Tracheal epithelial cell (primary cell): ENCODE data around the gene EFNA3. TPM values are rescaled to one million over a fixed set of nuclear protein-coding genes. Genes with fewer than 3 reads are reported as not detected.

ENCODE experiments used
- total RNA-seq: library from RNA; depleted of rRNA; stranded (reverse); fragments of >200 nt; gene quantifications from 2 replicates; pipeline ENCODE4 v1.2.1, GENCODE V29; 2014

The EFNA3 gene
- total RNA-seq = 9.9 and 12.6 TPM in 2 replicates

GRCh38 chr1:155078469-155079209 lies at the start of gene EFNA3:
Gene EFNA3 (plus strand): TSS chr1:155078837. CDS start chr1:155078942, 105 bp downstream.

GRCh38 chr1:155033524-155033923 lies 45.1 kb upstream of the EFNA3 start, which contains the start of the genes DCST1 and DCST2:
Gene DCST1 (plus strand): TSS chr1:155033824. CDS start chr1:155034037, 213 bp downstream.
Gene DCST2 (minus strand): TSS chr1:155033781. CDS start chr1:155033701, 80 bp downstream.

GRCh38 chr1:155050560-155051341 lies 27.9 kb upstream of the EFNA3 start, which contains the start of gene ADAM15:
Gene ADAM15 (plus strand): TSS chr1:155051316. CDS start chr1:155051387, 71 bp downstream.

GRCh38 chr1:155063550-155064110 lies 15.0 kb upstream of the EFNA3 start, which contains the start of gene EFNA4:
Gene EFNA4 (plus strand): TSS chr1:155063740. CDS start chr1:155063824, 84 bp downstream.

GRCh38 chr1:155127105-155127966 lies 48.7 kb downstream of the EFNA3 start, which contains the start of gene EFNA1:
Gene EFNA1 (plus strand): TSS chr1:155127876. CDS start chr1:155127978, 102 bp downstream.

GRCh38 chr1:155135415-155136028 lies 56.9 kb downstream of the EFNA3 start, which contains the start of gene SLC50A1:
Gene SLC50A1 (plus strand): TSS chr1:155135852. CDS start chr1:155135912, 60 bp downstream.

Other genes with a start within 250 kb of the EFNA3 start
- gene KCNN3, start 208.6 kb upstream of the EFNA3 start, total RNA-seq = under 0.01 TPM in 2 replicates
- 5.3 and 7.5 TPM in 2 replicates for gene PMVK, start 142.1 kb upstream of the EFNA3 start, total RNA-seq
- gene PBXIP1, start 122.7 kb upstream of the EFNA3 start, total RNA-seq = 34.5 and 46.0 TPM in 2 replicates
- gene PYGO2, start 117.1 kb upstream of the EFNA3 start, total RNA-seq = 11.6 and 14.5 TPM in 2 replicates
- gene SHC1, start 108.1 kb upstream of the EFNA3 start, total RNA-seq = 358 and 365 TPM in 2 replicates
- 67.6 and 80.5 TPM in 2 replicates for gene CKS1B, start 104.2 kb upstream of the EFNA3 start, total RNA-seq
- 42.4 and 54.9 TPM in 2 replicates for gene FLAD1, start 95.5 kb upstream of the EFNA3 start, total RNA-seq
- gene LENEP, start 85.3 kb upstream of the EFNA3 start, total RNA-seq = 0.72 TPM in 1 of 2 replicates, not detected in the other
- gene ZBTB7B, start 76.0 kb upstream of the EFNA3 start, total RNA-seq = 50.4 and 64.4 TPM in 2 replicates
- 0.64 TPM in 1 of 2 replicates, not detected in the other for gene DCST2, start 45.1 kb upstream of the EFNA3 start, total RNA-seq
- 0.21 TPM in 1 of 2 replicates, not detected in the other for gene DCST1, start 45.0 kb upstream of the EFNA3 start, total RNA-seq
- gene ADAM15, start 27.5 kb upstream of the EFNA3 start, total RNA-seq = 257 and 285 TPM in 2 replicates
- 15.8 and 18.1 TPM in 2 replicates for gene EFNA4, start 15.1 kb upstream of the EFNA3 start, total RNA-seq
- gene EFNA1, start 49.0 kb downstream of the EFNA3 start, total RNA-seq = 44.8 and 111 TPM in 2 replicates
- gene SLC50A1, start 57.0 kb downstream of the EFNA3 start, total RNA-seq = 61.9 and 120 TPM in 2 replicates
- 7.5 and 22.9 TPM in 2 replicates for gene DPM3, start 61.7 kb downstream of the EFNA3 start, total RNA-seq
- 96.9 and 107 TPM in 2 replicates for gene KRTCAP2, start 94.5 kb downstream of the EFNA3 start, total RNA-seq
- 0.85 and 3.4 TPM in 2 replicates for gene TRIM46, start 95.0 kb downstream of the EFNA3 start, total RNA-seq
- 12.1 and 14.7 TPM in 2 replicates for gene THBS3, start 129.1 kb downstream of the EFNA3 start, total RNA-seq
- 52.2 and 86.3 TPM in 2 replicates for gene MTX1, start 129.9 kb downstream of the EFNA3 start, total RNA-seq
- 5.8 and 10.7 TPM in 2 replicates for gene ENTREP3, start 176.6 kb downstream of the EFNA3 start, total RNA-seq
- 30.4 and 44.5 TPM in 2 replicates for gene SCAMP3, start 183.5 kb downstream of the EFNA3 start, total RNA-seq
- 12.6 and 16.4 TPM in 2 replicates for gene CLK2, start 194.7 kb downstream of the EFNA3 start, total RNA-seq
- 0.43 and 0.72 TPM in 2 replicates for gene HCN3, start 198.6 kb downstream of the EFNA3 start, total RNA-seq
- 0.24 TPM in 1 of 2 replicates, not detected in the other for gene PKLR, start 222.6 kb downstream of the EFNA3 start, total RNA-seq
- gene FDPS, start 230.0 kb downstream of the EFNA3 start, total RNA-seq = 183 and 331 TPM in 2 replicates
- 18.6 and 24.1 TPM in 2 replicates for gene RUSC1, start 242.1 kb downstream of the EFNA3 start, total RNA-seq